Activated CD8-positive, alpha-beta memory T cell treated with anti-CD3 and anti-CD28 coated beads, Interleukin-2, amount 50 U/mL, for 24 hours (primary cell): ENCODE data around the gene ST6GALNAC3.

ENCODE experiments used
- DNase-seq: peaks from one replicate; pipeline ENCODE4 v3.0.0-alpha.2; 2020; ENCODE audit errors: extremely low read depth

The ST6GALNAC3 gene

DNA sequence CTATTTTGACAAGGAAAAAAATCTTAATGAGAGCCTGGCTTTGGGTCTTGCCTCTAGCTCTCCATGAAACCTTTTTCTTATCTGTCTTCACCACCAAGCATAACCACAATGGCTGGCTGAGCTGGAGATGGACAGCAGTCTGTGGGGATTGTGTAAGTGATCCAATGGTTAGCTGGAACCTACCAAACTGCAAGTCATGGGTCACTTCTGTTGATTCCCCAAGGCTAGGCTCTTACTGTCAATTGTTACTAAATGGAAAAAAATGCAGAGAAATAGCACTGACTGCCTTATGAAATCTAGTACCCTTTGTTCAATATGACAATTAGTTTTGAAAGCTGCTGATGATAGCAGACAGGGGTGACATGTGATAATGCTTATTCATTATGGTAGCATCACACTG lies 359.0 kb downstream of the ST6GALNAC3 start:
- no peak for DNase-seq

DNA sequence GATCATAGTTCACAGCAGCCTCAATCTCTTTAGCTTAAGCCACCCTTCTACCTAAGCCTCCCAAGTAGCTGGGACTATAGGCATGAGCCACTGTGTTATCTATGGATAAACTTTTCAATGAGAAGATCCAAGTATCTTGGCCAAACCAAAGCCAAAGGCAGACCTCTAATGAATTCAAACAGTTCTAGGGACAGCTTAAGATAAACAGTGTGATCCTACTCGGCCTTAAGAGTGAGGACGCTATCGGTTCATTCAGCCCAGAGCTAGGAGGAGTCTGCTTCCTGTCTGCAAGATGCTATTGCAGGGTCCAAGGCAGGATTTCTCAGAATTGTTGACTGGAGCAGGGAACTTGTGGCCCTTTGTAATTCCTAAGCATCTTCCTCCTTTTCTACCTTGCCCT lies 368.7 kb downstream of the ST6GALNAC3 start:
- no peak for DNase-seq

DNA sequence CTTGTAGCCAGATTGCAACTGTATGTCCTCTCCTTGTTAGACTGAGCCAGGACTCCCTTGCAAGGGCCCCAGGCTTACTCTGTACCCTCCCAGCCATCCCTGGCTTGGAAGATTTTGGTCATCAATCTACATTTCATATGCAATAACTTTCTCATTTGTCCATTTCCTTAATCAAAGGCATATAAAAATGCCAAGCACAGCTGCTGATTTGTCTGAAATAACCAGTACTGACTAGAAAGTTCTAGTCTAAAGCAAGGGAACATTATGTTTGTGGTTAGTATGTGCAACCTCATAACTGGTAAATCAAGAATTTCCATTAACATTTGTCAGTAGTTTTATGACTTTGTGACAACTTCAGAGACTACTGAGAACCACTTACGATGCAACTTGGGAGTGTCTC lies 370.2 kb downstream of the ST6GALNAC3 start:
- DNase-seq, result no peak

DNA sequence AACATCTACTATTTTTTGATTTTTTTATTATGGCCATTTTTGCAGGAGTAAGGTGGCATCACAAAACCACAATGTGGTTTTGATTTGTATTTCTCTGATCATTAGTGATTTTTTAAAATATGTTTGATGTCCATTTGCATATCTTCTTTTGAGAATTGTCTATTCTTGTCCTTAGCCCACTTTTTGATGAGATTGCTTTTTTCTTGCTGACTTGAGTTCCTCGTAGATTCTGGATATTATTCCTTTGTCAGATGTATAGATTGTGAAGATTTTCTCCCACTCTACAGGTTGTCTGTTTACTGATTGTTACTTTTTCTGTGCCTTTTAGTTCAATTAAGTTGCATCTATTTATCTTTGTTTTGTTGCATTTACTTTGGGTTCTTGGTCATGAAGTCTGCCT lies 375.7 kb downstream of the ST6GALNAC3 start:
- DNase-seq, result no peak

DNA sequence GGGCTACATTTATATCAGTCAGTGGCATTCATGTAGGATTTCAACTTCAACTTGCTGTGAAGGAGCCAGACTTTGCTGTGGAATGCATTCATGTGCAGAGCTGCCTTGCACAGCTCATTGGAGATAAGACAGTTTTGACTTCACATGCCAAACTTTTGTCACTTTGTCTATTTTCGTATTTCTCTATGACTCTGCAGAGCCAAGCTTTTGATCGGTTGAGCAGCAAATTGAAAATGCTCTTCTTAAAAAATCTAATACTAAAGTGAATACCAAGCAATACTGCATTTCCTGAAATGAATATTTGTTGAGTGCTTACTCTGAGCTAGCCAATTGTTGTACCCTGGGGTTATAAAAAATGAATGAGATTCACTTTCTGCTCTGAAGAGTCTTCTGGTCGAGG lies 388.7 kb downstream of the ST6GALNAC3 start:
- no peak for DNase-seq

DNA sequence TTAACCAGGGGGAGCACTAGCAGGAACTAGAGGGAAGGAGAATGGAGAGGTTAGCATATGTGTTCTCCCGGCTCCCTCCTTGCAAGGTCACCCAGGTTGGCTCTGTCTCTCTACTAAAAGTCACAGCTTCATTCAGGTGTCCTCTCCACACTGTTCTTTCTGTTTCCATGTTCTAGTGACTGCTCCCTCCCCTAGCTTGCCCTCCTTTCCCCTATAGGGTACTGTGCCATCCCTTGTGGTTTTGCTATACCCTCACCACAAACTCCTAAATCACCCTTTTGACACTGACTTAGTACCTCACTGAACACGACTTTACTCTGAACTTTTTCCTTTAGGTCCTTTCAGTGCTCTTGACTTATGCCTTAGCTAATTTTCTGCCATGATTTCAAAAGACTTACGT lies 389.3 kb downstream of the ST6GALNAC3 start:
- DNase-seq, result no peak

DNA sequence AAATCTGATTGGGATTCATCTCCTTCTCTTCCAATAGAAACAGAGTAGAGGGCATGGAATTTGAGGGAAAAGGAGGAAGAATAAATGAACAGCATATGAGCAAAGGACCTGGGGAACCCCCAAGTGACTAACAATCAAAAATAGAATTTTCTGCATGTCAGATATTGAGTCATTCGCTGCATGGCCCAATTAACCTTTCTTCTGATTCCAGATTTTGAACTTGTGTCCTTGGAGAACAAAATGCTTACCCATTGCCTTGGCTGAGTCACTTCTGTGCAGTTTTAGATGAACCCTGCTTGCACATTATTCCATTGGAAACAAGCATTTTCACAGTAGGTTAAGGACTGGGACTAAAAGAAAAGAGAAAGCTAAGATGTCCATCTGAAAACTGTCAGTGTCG lies 390.5 kb downstream of the ST6GALNAC3 start:
- DNase-seq, result no peak

DNA sequence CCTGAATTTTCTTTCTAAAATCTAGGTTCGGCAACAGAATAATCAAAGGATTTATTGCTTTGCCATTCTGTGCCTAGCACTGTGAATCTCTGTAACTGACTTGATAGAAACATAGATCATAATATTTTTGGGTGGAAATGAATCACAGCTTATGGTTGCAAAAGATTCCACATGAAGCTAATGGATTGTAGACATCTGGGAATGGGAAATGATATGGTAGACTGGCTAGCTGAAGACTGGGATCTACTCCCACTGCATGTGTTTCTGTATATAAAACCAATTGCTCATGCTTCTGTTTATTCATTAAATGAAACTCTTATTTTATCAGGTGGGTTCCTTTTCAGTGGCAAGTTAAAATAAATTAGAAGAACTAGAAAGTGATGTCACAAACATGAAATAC lies 395.6 kb downstream of the ST6GALNAC3 start:
- no peak for DNase-seq

DNA sequence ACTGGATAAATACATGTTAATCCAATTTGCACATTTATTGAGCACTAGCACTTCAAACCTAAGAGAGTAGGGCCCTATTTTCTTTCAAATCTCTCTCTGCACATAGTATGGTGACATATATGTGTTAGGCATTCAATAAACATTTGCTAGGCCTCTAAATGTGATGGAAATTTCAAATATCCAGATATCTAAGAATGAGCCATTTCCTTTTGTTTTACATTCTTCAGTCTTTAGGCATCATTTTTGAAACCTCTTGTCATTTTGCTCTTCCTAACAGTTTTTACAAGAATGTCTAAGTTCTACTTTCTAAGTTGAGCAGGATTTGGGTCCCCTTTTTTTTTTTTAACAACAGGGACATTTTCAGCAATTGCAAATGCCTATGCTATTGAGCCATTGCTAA lies 397.0 kb downstream of the ST6GALNAC3 start:
- no peak for DNase-seq

DNA sequence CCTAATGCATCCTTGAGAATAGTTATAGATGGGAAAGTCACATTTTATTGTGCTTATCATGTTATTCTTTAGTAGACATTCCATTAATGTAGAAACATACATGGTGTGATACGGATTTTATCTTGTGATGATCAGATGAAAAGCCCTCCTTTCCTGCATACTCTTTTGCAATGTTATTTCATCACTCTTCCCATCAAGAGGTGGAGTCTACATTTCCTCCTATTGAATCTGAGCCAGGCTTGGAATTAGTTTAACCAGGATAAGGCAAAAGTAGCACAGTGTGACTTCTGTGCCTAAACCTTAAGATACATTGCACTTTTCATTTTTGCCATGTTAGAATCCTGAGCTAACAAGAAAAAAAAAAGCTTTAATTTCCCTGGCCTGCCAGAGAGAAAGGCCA lies 399.0 kb downstream of the ST6GALNAC3 start:
- no peak for DNase-seq

DNA sequence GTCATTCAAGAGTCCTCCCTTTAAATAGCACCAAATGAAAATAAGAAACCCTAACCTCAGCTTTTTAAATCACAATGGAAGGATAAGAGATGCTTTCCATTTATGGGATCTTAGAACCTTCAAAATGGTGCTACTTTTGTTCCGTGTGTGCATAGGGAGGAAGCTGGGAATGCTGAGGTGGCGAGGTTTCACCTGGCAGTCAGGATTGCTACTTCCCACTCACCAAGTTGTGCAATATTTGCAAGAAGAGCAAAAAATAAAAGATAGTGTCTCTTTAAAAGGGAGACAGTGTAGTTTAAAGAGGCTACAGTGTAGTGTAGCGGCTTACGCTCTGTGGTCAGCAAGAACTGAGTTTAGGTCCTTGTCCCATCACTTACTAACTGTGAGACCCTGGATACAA lies 400.4 kb downstream of the ST6GALNAC3 start:
- DNase-seq, result no peak

DNA sequence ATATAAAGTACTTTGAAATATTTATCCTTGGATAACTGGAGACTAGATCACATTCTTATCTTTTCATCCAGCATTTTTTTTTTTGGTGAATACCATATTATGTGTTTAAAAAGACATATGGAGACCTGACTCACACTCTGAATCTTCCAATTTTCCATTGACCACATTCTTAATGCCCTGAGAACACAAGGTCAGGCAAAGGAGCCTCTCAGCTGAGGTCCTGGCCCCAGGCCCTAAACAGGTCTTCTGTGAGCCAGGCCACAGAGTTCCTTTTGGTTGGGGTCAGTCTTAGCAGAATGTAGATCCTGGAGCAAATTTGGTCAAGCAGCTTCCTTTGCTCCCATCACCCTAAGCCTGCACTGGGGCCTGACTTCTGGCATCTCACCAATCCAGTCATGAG lies 402.6 kb downstream of the ST6GALNAC3 start:
- no peak for DNase-seq

DNA sequence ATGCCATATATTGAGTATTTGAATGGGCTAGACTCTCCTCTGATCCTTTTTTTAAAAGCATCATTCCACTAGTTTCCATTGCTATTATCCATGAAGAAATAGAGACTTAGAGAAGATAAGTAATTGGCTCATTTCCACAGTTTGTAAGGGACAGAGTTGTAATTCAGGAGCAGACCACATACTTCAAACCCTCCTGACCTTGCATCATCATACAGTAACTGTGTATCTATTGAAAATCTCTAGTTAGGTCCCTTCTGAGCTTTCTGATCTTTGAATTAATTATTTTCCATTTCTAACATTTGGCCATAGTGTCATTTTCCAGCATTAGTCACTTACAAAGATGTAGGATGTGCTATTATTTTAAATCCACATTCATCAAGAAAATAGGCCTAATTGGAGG lies 406.3 kb downstream of the ST6GALNAC3 start:
- no peak for DNase-seq

DNA sequence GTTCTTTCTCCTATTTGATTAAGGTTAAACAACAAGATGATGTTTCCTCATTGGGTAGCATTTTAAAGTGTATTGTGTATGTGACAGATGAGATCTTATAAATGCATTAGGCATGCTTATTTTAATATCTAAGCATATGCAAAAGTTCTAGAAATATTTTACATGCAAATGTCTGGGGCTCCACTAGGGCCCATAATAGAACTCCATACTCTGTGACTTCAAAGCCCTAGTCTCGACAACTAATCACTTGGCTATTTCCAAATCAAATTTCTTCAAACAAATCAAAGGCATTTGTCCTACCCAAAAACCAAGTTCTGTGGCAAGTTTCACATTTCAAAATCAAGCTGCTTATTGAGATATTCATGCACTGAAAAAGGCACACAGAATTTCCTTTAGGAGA lies 407.1 kb downstream of the ST6GALNAC3 start:
- no peak for DNase-seq

DNA sequence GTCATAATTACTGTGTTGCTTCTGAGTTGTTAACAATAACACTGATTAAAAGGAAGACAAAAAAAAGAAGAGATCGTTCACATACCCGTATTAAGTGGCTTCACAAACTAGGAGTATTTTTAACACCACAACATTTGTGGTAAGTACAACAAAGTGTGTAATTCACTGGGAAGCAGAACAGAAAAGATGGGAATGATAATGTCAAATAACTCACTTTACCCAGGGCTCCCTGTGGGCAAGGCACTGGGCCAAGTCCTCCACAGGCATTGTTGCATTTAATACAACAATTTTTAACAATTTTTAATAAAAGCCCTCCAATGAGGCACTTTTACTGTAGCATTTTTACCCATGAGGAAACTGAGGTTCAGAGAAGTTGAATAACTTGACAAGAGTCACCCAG lies 407.7 kb downstream of the ST6GALNAC3 start:
- no peak for DNase-seq

DNA sequence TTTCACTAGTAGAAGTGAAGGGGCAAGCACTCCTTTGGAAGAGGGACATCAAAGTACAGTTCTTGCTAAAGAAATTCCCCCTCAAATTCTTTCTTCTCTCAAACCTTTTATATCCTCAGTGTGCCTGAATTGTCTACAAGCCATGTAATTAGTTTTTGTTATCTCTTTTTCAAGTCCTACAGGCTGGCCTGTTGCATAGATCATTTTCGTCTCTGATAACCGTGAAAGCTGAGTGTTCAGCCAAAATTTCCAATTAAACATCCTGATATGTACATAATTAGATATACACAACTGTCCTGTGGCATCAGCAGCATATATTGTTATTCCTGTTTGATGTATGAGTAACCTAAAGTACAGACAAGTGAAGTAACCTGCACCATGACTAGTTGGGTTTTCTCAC lies 417.2 kb downstream of the ST6GALNAC3 start:
- no peak for DNase-seq

DNA sequence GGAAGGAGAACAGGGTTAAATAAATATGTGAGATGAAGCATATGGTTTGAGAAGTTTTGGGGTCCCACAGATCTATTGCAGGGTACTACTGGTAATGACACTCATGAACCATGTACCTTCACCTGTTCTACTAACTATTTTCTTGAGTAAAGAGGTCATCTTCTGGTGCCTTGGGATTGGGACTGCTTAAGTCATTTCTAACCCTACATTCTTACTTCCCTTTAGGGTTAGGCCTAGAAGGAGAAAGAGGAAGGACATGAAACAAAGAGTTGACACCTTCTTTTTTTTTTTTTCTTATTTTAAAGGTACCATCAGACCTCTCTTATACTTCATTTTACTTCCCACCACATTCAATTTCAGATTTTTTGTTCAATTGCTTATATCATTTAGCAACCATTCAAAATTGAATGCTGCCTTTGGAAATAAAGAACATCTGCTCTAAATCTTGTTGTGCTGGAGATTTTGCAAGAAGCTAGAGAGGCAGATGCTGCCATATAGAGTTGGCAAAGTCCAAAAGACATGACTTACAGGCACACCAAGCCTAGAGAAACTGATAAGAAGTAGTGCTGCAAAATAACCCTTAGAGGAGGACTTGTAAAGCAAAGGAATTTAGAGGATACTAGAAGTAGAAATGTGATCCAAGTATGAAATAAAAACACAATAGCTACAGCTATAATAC lies 418.3 kb downstream of the ST6GALNAC3 start:
- no peak for DNase-seq

DNA sequence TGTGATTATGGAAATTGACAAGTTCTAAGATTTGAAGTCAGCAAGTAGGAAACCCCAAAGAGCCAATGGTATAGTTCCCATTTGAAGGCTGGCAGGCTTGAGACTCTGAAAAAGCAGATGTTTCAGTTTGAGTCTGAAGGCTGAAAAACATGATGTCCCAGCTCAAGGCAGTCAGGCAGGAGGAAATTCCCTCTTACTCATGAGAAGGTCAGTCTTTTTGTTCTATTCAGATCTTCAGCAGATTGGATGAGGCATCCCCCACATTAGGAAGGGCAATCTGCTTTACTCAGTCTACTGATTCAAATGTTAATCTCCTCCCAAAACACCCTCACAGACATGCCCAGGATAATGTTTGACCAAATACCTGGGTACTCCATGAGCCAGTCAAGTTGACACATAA lies 420.3 kb downstream of the ST6GALNAC3 start:
- DNase-seq, result no peak

DNA sequence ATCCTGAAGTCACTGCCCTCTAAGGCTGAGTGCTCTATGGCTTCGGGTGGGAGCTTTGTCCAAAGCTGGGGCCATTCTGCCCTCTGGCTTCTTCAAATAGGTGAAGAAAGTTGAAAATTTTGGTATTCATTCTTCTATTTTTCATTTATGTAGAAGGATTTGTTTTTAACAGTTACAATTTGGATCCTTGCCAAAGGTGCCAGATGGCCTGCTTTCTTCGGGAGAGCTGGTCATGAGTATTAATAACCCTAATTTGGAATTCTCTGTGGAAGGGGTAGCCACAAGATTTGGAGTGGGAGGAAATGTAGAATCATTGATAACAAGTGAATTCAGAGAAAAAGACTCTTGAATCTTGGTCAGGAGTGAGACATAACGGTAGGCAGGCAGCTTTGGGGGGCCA lies 422.3 kb downstream of the ST6GALNAC3 start:
- no peak for DNase-seq

DNA sequence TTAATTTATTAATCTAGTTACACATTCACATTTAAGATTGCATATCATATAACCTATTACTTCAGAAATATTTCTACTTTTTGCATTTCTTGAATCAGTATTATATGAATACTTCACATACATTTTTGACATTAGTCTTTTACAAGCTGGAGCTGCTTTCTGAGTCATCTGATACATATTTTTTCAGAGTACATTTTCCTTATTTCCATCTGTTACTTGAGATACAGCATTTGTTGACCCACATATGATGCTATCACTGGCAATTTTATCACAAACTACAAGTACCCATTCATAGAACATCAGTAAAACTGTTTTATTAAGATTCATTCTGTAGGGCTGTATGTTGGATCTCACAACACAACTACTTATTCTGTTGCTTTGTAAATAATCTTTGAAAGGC lies 425.6 kb downstream of the ST6GALNAC3 start:
- DNase-seq, result no peak

DNA sequence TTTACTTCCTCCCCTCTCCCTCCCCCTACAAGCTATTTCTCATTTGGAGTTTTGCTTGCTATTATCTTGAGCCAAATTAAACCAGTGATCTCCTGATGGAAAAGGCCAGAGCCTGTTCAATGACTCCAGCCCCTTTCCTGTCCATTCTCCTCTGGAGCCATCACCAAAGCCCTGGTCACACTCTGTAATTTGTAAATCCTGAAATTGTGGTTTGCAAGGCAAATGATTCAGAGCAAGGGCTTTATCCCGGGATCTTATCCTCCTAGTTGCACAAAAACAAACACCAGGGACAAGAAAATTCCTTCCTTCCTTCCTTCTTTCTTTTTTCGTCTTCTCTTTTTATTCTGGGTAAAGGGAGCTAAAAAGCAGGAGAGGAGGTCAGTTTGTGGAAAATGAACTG lies 426.6 kb downstream of the ST6GALNAC3 start:
- no peak for DNase-seq

DNA sequence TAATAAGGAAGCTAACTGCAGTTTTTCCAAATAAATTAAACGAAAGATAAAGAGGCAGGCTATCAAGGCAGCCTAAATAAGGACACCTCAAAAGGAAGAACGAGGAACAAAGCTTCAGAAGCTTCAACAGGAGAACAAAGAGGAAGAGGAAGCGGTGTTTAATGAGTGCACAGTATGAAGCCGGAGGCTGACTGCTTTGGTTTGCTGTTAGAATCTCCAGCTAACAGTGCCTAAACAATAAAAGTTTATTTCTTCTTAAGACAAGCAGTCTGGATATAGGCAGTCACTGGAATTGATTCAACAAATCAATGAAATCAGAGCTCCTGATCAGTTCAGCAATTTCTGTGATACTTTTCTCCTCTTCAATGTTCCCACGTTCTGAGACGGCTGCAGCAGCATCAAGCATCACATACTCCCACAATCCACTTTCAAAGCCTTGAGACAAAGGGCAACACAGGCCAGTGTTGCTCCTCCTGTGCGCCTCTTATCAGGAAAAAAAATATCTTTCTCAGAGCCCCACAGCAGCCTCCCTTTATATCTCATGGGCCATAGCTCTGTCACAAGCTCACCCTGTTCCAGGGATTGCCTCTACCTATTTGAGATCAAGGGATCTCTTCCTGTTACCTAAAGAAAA lies 427.2 kb downstream of the ST6GALNAC3 start:
- DNase-seq, result no peak

DNA sequence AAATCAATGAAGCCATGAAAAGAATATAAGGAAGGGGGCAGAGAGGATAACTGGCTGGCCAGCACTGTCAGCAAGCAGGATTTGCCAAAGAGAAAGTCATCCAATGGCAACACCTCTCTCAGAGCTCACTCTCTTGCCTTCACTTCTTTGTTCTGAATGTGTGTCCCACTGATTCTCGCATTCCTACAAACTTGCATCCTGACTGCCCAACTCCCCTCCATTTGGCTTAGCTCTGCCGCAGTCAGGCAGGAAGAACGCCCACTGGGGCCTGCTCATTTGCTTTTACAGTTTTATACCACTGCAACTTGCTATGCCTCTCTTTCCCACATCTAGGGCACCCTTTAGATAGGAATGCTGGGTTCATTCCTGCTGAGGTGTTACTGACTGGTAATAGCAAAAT lies 428.6 kb downstream of the ST6GALNAC3 start:
- DNase-seq, result no peak

DNA sequence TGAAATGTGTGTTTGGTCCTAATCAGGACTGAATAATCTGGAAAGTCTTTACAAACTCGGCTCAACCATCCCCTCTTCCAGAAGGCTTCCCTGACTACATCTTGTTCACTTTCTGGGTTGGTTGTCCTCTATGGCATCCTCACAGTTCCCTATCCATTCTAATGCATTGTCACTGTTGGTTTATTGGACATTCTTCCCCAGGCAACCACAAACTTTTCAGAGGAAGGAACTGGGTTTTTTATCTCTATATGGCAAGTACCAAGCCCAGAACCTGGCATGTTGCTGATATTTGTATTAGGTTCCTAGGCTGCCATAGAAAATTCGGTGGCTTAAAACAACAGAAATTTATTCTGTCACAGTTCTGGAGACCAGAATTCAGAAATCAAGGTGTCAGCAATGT lies 429.2 kb downstream of the ST6GALNAC3 start:
- no peak for DNase-seq
